ENCODE measurements around the gene SRXN1.

The SRXN1 gene

DNA sequence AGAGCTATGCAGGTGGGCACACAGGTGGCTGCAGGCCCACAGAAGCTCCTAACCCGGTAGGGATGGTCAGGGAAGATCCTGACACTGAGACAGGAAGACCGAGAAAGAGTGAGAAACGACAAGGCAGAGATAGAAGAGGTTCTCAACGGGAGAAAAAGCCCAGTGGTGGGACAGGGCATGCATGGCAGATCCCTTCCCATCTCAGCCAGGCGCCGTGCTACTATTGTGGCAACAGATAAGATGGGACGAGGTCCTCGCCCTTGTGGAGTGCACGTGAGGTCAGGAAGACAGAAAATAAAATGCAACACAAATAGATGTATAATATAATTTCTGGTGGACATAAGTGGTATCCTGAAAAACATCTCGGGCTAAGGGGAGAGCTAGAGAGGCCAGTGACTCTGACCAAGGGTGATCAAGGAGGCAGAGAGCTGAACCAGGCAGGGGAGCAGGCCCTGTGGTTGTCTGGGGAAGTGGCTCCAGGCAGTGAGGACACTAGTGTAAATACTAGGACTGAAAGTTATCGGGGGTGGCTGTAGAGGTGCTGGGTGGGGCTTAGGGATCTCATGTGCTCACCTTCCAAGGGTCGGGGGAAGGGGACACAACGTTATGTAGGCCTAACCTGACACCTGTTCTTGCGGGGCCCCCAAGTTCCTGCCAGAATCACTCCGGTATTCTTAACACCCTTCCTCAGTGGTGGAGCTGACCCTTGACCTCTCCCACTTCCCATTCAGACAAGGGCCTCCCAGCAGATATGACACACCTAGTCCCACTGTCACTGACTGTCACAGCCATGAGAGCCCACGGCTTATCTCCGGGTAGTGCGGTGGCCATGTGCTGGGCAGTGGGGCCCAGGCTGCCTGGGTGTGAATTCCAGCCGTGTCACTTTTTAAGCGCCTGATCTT is 1.0 kb downstream of the SRXN1 start:
- H3K27ac ChIP-seq, result peak overlapping the region; percentile 97
- H3K36me3 ChIP-seq (replicated peaks), result peaks cover 32% of the 10 kb centered on the region
- H3K4me3 ChIP-seq (ENCODE audit: low read depth, low read length), result peak overlapping the region; percentile 86
- no peaks in the 10 kb centered on the region for H3K27me3 ChIP-seq (replicated peaks)
- in situ Hi-C loops (cut with HindIII; ENCODE audit: low pct_ligation_motif_present, low sequenced_read_pairs), result no loop called here
- DNase-seq, result no peak
- TF ChIP-seq, protein P1, sequence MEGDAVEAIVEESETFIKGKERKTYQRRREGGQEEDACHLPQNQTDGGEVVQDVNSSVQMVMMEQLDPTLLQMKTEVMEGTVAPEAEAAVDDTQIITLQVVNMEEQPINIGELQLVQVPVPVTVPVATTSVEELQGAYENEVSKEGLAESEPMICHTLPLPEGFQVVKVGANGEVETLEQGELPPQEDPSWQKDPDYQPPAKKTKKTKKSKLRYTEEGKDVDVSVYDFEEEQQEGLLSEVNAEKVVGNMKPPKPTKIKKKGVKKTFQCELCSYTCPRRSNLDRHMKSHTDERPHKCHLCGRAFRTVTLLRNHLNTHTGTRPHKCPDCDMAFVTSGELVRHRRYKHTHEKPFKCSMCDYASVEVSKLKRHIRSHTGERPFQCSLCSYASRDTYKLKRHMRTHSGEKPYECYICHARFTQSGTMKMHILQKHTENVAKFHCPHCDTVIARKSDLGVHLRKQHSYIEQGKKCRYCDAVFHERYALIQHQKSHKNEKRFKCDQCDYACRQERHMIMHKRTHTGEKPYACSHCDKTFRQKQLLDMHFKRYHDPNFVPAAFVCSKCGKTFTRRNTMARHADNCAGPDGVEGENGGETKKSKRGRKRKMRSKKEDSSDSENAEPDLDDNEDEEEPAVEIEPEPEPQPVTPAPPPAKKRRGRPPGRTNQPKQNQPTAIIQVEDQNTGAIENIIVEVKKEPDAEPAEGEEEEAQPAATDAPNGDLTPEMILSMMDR (IDR thresholded peaks at IDR 0.05; ENCODE audit: low read depth, low read length, missing control alignments), result no peak

GRCh38 chr20:650954-651353 is 2.0 kb downstream of the SRXN1 start:
- H3K36me3 ChIP-seq (replicated peaks), result peaks cover 35% of the 10 kb centered on the region
- in situ Hi-C loops (cut with HindIII; ENCODE audit: low pct_ligation_motif_present, low sequenced_read_pairs), result no loop called here
- H3K27me3 ChIP-seq (replicated peaks), result no peaks in the 10 kb centered on the region
- no peak overlapping the region for H3K27ac ChIP-seq
- TF ChIP-seq, protein P1 (IDR thresholded peaks at IDR 0.05; ENCODE audit: low read depth, low read length, missing control alignments), result peak; percentile 47
- peak; percentile 12 for DNase-seq
- no peak overlapping the region for H3K4me3 ChIP-seq (ENCODE audit: low read depth, low read length)

- H3K27me3 ChIP-seq (replicated peaks), result no peaks in the 10 kb centered on the region
- no peak overlapping the region for H3K4me3 ChIP-seq (ENCODE audit: low read depth, low read length)
- DNase-seq, result no peak
- no peak overlapping the region for H3K27ac ChIP-seq
- in situ Hi-C loops (cut with HindIII; ENCODE audit: low pct_ligation_motif_present, low sequenced_read_pairs), result no loop called here
- TF ChIP-seq, protein P1 (IDR thresholded peaks at IDR 0.05; ENCODE audit: low read depth, low read length, missing control alignments), result no peak
- peaks cover 35% of the 10 kb centered on the region for H3K36me3 ChIP-seq (replicated peaks)
Observed at GRCh38 chr20:650281-650680, 2.7 kb downstream of the SRXN1 start.

GRCh38 chr20:647479-648019 is 5.5 kb downstream of the SRXN1 start:
- in situ Hi-C loops (cut with HindIII; ENCODE audit: low pct_ligation_motif_present, low sequenced_read_pairs), result no loop called here
- no peak overlapping the region for H3K4me3 ChIP-seq (ENCODE audit: low read depth, low read length)
- H3K36me3 ChIP-seq (replicated peaks), result peaks cover 35% of the 10 kb centered on the region
- H3K27me3 ChIP-seq (replicated peaks), result no peaks in the 10 kb centered on the region
- H3K27ac ChIP-seq, result no peak overlapping the region
- TF ChIP-seq, protein P1 (IDR thresholded peaks at IDR 0.05; ENCODE audit: low read depth, low read length, missing control alignments), result no peak
- DNase-seq, result no peak

GRCh38 chr20:646868-647233 is 6.1 kb downstream of the SRXN1 start:
- Histone ChIP-seq H3K36me3 (replicated peaks) (peaks cover 35% of the 10 kb centered on the region), H3K4me3 (ENCODE audit: low read depth, low read length) (no peak overlapping the region), H3K27ac (no peak overlapping the region), H3K27me3 (replicated peaks) (no peaks in the 10 kb centered on the region)
- TF ChIP-seq, protein P1 (IDR thresholded peaks at IDR 0.05; ENCODE audit: low read depth, low read length, missing control alignments), result no peak
- no peak for DNase-seq
- in situ Hi-C loops (cut with HindIII; ENCODE audit: low pct_ligation_motif_present, low sequenced_read_pairs), result no loop called here

Measured in brain microvascular endothelial cell (primary cell).